Mucosa of gallbladder (tissue), 1 donor: ENCODE results near the gene DMXL1. TPM values are rescaled to one million over a fixed set of nuclear protein-coding genes. Genes with fewer than 3 reads are reported as not detected.
A peak's percentile ranks its signal among the peaks of the same experiment; 100 is the strongest.

Experiments used
- DNase-seq: peaks from one replicate; pipeline ENCODE4 v3.0.0-alpha.2; 2020; ENCODE audit warnings: low spot score
- total RNA-seq: library from RNA; stranded (reverse); gene quantifications from one replicate; pipeline ENCODE4 v1.2.1, GENCODE V29; 2021
- donor health status: DM: no; HTN: no; CAD: no.

Gene DMXL1, protein sequence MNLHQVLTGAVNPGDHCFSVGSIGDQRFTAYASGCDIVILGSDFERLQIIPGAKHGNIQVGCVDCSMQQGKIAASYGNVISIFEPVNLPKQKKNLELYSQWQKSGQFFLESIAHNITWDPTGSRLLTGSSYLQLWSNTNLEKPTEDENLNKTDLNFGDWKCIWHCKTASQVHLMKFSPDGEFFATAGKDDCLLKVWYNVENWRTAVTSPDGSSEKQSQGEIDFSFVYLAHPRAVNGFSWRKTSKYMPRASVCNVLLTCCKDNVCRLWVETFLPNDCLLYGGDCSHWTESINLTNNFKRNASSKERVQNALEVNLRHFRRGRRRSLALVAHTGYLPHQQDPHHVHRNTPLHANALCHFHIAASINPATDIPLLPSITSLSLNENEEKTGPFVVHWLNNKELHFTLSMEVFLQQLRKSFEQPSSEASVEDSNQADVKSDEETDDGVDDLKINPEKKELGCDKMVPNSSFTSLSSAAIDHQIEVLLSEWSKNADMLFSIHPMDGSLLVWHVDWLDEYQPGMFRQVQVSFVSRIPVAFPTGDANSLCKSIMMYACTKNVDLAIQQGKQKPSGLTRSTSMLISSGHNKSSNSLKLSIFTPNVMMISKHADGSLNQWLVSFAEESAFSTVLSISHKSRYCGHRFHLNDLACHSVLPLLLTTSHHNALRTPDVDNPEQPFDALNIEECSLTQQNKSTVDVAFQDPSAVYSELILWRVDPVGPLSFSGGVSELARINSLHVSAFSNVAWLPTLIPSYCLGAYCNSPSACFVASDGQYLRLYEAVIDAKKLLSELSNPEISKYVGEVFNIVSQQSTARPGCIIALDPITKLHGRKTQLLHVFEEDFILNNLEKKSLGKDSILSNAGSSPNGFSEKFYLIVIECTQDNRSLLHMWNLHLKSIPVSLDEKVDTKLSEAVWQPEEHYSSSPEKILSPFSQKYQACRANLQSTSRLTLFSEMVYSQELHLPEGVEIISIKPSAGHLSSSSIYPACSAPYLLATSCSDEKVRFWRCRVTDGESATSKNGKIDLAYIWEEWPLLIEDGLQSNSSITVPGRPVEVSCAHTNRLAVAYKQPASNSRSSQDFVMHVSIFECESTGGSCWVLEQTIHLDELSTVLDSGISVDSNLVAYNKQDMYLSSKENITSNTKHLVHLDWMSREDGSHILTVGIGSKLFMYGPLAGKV (N-terminal part only)
- total RNA-seq = 51.4 TPM

DNA sequence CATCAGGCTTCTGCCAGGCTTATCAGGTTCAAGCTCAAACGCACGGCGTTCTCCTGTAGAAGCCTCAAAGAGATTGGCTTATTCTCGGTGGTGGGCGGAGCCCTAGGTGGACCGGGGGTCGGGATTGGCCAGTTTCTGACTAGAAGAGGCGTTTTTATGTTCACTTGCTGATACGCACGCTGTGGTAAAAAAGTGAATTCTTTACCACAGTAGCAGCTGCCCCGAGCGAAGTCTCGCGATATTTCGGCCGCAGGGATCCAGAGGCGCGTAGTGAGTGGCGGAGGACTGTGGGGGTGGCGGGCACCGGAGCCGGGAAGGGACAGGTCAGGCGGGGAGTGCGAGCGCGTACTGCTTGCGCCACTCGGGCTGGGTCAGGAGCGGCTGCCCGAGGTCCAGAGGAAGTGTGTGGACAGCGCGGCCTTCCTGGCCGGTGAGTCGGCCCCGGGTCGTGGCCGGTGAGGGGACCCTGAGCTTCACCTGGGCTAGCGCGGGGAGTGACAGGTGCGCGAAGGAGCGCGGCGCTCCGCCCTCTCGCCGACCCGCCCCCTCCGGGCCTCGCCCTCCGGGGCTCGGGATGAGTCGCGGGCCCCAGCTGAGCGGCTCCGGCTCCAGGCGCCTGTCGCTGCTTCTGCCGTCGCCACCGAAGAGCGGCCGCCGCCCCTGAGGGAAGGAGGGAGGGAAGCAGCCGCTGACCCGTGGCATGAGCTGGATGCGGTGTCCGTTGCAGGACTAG lies at the start of gene DMXL1:
Gene DMXL1 (plus strand): TSS at position 260 of the 733 bp plus-strand sequence. CDS start 483 bp downstream, outside the sequence.
- peak; percentile 100 for DNase-seq

DNA sequence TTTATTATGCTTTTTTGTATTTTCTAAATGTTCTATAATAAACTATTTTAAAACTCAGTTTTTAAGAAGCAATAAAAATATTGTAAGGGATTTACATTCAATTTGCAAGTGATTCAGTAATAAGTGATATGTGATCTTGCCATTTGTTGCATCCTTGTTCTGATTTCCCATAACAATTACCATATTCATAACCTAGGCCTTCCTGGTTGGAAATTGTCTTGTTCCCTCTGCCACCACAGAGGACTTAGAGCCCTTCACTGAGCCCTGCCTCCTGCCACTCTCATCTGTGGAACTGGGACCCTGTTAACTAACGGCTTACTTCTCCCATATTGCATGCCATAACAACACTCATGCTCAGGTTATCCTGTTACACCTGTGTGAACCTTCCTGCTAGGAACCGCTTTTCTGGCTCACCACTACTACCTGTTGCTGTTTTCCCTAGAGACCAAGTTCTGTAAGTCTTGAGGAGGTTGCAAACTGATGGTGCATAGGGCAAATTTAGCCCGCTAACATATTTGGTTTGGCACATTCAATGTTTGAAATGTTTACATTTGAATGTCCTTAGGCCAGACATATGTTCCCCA lies 49.6 kb upstream of the DMXL1 start:
- no peak for DNase-seq

DNA sequence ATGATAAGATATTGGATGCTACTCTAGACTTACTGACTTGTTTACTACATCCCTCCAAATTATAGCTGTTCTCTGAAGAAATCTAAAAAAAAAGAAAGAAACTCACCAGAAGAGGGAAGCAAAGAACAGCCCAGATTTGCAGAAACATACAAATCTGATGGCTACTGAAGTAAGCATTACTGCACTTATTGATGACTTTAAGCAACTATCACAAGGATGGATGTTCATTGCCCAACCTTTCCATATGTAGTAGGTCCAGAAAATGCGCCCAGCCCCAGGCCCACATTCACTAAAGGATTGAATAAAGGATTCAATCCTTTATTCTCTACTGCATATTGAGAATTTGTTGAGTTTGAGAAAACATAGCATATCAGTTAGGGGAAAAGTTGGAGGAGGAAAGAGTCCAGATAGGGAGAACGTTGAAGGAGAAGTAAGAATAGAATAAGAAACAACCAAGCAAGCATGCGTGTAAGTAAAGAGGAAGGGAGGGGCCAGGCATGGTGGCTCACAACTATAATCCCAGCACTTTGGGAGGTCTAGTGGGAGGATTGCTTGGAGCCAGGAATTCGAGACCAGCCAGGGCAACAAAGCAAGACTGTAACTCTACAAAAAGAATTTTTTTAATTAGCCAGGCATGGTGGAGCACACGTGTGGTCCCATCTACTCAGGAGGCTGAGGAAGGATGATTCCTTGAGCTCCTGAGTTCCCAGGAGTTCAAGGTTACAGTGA lies 48.7 kb upstream of the DMXL1 start:
- DNase-seq = no peak

DNA sequence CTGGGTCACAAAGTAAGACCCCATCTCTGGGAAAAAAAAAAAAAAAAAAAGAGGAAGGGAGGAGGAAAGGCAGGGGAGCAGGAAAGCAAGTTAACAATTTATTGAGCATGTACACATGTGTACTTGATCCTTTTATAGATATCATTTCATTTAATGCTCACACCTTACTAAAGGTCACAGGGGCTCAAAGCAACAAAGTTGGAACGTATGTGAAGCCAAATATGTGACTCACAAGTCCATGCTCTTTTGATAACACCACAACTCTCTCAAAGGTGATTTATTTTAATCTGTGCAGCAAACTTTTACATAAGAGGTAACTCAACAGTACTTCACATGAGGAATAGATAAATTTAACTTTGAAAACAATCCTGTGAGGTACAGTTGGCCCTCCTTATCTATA lies 48.1 kb upstream of the DMXL1 start:
- DNase-seq = no peak

DNA sequence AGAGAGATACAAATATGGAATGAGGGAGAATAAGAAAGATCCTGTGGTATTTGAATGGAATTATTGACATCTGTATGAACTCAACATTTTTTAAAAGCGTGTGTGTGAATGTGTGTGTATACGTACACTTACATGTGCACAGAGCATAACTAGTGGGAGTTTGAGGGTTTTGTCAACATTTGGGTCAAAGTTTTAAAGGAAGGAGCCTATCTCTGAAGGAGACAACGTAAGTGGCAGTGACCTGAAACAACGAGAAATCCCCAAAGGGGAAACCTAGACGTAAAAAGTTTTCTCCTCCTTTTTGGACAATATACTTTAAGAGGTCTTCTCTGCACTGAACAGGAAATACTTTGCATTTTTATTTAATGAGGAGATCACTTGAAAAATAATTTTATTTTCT lies 42.3 kb upstream of the DMXL1 start:
- no peak for DNase-seq

DNA sequence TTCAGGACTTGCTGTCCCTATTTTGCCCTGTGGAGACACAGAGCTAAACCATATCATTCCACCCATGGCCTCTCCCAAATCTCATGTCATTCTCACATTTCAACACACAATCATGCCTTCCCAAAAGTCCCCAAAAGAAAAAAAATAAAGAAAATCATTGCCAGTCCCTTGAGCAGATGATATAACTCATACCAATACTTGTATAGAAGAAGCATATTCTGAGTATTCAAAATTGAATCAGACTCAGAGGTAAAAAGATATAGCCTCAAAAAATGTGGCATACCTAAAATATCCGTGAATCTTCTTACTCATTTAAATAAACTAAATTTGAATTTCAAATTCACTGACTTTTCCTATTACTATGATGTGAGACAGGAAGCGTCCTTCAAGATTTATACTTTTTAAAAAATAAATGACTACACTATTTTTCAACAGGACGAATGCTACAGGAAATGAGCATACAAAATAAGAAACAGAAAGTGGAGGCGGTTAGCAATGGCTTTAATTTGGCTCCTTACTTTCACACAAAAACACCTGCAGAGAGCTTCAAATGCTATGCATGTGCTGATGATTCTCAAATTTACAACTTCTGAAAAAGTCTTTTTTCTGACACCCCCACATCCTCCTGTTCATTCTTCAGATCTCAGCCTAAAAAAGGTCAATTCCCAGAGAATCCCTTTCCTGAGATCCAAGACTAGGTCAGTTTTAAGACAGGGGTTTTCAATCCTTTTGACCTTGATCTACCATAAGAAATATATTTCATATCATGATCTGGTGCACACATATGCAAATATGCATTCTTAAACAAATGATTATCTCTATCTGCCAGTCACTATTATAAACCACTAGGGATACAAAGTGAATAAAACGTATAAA lies 39.6 kb upstream of the DMXL1 start:
- no peak for DNase-seq

DNA sequence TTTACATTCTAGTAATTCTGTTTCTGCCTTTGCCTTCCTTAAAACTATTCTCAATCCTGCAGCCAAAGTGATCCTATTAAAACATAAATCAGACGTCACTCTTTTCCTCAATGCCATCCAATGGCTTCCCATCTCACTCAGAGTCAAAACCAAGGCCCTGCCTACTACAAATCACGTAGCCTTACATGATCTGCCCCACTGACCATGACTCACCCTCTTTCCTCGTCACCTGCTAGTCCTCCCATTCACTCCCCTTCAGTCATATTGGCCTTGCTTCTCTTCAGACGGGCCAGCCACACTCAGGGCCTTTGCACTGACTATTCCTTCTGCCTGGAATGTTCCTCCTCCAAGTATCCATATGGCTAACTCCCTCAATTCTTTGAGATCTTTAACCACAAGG lies 39.0 kb upstream of the DMXL1 start:
- DNase-seq = no peak

DNA sequence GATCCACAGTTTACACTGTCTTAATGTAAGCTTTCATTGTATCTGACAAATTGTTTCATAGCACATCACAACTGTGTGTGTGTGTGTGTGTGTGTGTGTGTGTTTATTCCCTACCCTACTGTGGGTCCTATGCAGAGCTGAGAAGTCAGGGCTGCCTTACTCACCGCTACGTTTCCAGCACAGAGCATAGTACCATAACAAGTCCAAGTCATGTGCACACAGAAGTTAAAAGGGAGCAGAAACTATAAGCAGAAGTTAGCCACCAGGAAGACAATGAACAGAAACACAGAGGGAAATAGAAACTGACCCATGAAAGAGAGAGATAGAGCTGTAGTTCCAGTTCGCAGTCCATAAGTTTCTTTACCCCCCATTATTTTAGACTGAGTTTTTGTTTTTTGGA lies 38.2 kb upstream of the DMXL1 start:
- DNase-seq = no peak

DNA sequence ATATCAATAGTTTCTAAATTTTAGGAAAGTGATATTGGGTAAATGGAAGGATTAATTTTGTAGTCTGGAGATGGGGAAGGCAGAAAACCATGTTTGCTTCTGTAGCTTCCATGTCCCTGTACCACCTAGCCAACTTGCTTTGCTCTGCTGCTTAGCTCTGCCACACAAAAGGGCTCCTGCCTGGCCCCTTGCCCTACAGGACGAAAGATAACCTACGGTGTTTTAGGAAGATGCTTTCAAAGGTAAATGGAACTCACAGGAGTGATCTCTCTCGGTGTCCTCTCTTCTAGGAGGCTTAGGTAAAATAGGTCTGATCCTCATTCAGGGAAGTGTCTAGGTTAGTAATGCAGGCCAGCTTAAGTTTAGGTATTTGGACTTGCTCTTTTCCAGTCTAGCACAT lies 37.8 kb upstream of the DMXL1 start:
- DNase-seq = no peak

DNA sequence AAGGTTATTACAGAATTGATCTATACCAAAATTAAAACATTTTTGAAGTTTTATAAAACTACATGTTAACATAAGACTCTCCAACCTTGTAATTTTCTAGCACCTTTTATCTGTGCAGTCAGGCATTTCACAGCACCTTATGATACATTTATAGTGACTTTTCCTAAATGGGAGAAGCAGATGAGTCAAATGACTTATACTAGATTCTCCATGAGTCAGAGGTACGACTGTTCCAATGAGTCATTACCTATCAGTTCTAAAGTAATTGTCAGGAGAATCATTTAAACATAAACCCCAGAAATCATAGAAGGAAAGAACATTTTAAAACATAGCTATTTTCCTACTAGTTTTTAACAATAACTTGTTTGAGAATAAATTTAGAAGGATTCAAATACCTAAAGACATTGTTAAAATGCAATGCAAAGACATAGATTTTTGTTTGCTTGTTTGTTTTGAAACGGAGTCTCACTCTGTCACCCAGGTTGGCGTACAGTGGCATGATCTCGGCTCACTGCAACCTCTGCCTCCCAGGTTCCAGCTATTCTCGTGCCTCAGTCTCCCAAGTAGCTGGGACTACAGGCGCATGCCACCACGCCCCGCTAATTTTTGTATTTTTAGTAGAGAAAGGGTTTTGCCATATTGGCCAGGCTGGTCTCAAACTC lies 34.7 kb upstream of the DMXL1 start:
- DNase-seq = no peak

DNA sequence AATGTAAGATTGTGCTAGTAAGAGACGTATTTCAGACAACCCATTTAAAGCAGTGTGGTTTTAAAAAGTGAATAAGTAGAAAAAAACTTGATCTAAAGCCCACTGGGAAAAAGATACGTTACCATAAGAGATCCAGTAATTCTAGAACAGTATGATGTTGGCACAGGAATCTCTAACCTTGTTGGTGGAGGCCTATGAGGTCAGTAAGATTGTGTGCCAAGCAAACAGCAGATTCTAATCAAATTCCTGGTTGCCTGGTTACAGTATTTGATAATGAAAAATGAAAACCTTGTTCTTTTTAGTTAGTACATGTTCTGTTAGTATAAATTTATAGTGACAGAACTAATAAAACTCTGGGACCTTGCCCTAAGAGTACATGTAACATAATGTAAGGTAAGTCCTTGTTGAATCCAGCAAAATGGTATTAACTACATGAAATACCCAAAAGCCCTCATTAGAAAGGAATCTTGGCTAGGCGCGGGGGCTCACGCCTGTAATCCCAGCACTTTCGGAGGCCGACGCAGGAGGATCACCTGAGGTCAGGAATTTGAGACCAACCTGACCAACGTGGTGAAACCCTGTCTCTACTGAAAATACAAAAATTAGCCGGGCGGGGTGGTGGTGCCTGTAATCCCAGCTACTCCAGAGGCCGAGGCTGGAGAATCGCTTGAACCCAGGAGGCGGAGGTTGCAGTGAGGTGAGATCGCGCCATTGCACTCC lies 33.2 kb upstream of the DMXL1 start:
- DNase-seq = no peak

DNA sequence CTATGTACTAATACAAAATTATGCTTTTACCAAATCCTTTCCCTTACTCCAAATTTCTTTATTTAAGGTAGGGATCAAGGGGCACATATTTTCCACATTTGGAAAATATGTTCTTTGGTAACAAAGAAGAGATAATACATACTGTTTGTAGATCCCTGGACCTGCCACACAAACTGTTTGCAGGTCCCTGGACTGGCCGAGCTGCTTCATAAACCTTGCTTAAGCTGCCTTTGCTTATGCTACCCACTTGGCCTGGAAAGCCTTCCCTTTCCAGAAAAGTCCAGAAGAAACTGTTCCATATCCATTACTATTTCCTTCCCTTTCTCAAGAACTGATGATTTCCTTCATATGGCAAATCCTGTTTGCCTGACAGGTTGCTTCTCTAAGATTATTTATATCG lies 22.6 kb upstream of the DMXL1 start:
- DNase-seq = no peak

DNA sequence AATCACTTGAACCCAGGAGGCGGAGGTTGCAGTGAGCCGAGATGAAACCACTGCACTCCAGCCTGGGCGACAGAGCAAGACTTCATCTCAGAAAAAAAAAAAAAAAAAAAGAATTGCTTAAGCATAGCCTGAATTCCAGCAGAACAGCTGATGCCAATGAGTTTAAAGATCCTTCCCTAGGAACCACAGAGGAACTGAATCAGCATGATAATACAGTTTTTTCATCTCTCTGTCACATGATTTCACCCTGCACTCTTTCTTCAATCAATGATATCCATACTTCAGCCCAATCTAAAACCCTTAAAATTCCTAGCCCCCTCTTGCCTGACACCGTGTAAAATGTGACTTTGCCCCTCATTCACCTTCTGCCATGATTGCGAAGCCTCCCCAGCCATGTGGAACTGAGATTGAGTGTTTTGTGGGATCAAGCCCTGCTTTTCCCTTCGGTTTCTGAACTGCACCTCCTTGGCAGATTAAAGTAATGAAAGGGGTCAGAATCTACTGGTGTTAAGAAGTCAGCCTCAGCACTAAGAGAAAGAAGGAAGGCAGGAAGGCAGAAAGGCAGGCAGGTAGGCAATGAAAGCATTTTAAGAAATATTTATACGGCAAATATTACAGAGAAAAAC lies 20.9 kb upstream of the DMXL1 start:
- DNase-seq = no peak

DNA sequence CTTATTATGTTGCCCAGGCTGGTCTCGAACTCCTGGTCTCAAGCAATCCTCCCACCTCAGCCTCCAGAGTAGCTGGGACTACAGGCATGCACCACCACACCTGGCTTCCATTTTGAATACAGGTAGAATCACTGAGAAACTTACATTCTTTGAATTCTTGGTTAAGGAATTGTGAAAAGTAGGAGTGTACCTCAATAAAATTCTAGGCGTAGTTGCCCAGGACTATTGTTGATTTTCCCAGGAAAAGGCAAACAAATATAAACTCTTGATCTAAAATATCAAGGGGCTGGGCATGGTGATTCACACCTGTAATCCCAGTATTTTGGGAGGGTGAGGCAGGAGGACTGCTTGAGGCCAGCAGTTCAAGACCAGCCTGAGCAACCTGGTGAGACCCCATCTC lies 16.8 kb upstream of the DMXL1 start:
- no peak for DNase-seq

DNA sequence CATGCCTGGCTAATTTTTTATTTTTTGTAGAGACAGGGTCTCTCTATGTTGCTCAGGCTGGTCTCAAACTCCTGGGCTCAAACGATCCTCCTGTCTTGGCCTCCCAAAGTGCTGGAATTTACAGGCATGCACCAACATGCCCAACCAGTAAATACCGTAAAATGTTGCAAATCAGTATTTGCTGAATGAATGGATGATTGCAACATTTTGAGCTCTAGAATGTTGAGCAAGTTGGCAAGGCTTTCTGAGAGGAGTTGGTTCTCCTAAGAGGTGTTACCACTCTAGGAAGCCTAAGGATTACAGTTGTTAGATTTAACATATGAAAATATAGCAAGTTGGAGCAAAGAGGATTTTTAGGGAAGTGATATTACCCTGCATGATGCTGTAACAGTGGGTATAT lies 15.6 kb upstream of the DMXL1 start:
- no peak for DNase-seq

DNA sequence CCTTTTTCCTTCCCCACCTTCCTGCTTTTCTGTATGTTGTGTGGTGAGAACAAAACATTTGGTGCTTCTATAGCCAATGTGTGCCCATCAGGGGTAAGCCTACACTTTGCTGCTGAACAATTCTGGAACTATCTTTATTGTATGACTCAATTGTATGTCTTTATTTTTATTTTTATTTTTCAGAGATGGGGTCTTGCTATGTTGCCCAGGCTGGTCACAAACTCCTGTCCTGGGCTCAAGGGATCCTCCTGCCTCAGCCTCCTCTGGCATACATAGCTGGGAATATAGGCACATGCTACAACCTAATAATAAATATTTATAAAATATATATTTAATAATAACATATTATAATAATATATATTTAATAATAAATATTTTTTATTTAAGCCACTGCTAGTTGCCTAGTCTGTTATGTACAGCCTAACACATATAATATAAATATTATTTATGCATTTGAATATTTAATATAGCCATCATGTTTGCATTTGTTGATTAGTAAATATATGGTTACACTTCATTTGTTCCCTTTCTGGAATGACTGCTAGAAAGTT lies 11.8 kb upstream of the DMXL1 start:
- DNase-seq = no peak

DNA sequence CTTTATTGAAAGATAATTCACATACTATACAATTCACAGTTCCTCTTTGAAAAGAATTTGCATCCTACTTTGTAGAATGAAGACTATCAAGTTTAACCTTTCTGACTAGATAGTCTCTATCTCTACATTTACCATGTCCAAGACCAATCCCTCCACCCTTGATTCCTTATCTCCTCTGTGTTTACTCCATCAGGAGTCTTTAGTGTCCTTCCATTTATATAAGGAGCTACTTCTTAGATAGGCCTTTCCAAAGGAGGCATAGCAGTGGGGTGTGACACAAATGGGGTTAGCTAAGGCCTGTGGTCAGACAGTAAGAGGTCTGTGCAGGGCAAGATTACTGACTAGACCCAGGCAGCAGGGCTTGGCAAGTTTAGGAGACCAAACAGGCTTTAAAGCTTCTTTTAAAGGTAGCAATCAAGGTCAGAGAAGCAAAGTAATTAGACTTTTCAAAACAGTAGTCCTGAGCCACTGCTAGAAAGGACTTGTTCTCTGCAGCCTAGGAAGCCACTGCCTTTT lies 11.1 kb upstream of the DMXL1 start:
- no peak for DNase-seq
